HepG2 (cell line): ENCODE data around the gene RAB2B. TPM values are rescaled to one million over a fixed set of nuclear protein-coding genes. Genes with fewer than 3 reads are reported as not detected.

Source experiments
- ATM ChIP-seq: fragments of 450-650 bp; IDR thresholded peaks from 2 replicates; pipeline ENCODE4 v1.7.1; 2017; ENCODE audit warnings: mild to moderate bottlenecking, borderline replicate concordance
- BORCS8-MEF2B ChIP-seq: sonication (generic); formaldehyde crosslinking; IDR thresholded peaks from 2 replicates; pipeline ENCODE4 v1.8.0; 2022; ENCODE audit warnings: mild to moderate bottlenecking, missing genetic modification reagents
- CCDC6 ChIP-seq: sonication (generic); formaldehyde crosslinking; IDR thresholded peaks from 2 replicates; pipeline ENCODE4 v1.8.1; 2022; ENCODE audit warnings: mild to moderate bottlenecking, missing genetic modification reagents, moderate library complexity
- DRAP1 ChIP-seq: IDR thresholded peaks from 2 replicates; pipeline ENCODE4 v1.6.1; 2016; ENCODE audit warnings: missing genetic modification reagents, missing compliant biosample characterization
- HBP1 ChIP-seq: IDR thresholded peaks from 2 replicates; pipeline ENCODE4 v1.6.1; 2016; ENCODE audit warnings: low read depth, control low read depth
- IRF2 ChIP-seq: IDR thresholded peaks from 2 replicates; pipeline ENCODE4 v1.6.1; 2018; ENCODE audit warnings: missing genetic modification reagents, missing compliant biosample characterization
- JDP2 ChIP-seq: sonication (generic); formaldehyde crosslinking; IDR thresholded peaks from 2 replicates; pipeline ENCODE4 v1.8.1; 2022; ENCODE audit warnings: missing genetic modification reagents, borderline replicate concordance
- KLF15 ChIP-seq: sonication (generic); formaldehyde crosslinking; IDR thresholded peaks from 2 replicates; pipeline ENCODE4 v1.8.1; 2023; ENCODE audit warnings: borderline replicate concordance, mild to moderate bottlenecking, inconsistent platforms, missing genetic modification reagents, mixed read lengths
- MZF1 ChIP-seq: sonication (generic); formaldehyde crosslinking; IDR thresholded peaks from 2 replicates; pipeline ENCODE4 v1.8.1; 2023; ENCODE audit warnings: mild to moderate bottlenecking, missing genetic modification reagents, borderline replicate concordance
- NFIB ChIP-seq: sonication (generic); formaldehyde crosslinking; IDR thresholded peaks from 2 replicates; pipeline ENCODE4 v1.9.0; 2021; ENCODE audit warnings: missing genetic modification reagents, mild to moderate bottlenecking, borderline replicate concordance
- ONECUT2 ChIP-seq: sonication (generic); formaldehyde crosslinking; IDR thresholded peaks from 2 replicates; pipeline ENCODE4 v1.4.0; 2020; ENCODE audit warnings: missing genetic modification reagents
- PLSCR1 ChIP-seq: sonication (generic); formaldehyde crosslinking; IDR thresholded peaks from 2 replicates; pipeline ENCODE4 v1.5.0; 2020; ENCODE audit warnings: missing genetic modification reagents, mild to moderate bottlenecking, borderline replicate concordance
- PPARG ChIP-seq: conservative IDR thresholded peaks from 2 replicates; pipeline ENCODE4 v1.6.1; 2016; ENCODE audit warnings: missing biosample characterization, missing genetic modification reagents
- RFX3 ChIP-seq: IDR thresholded peaks from 2 replicates; pipeline ENCODE4 v1.6.1; 2016; ENCODE audit warnings: missing biosample characterization, missing genetic modification reagents
- RFXAP ChIP-seq: sonication (generic); formaldehyde crosslinking; IDR thresholded peaks from 2 replicates; pipeline ENCODE4 v1.4.0; 2020; ENCODE audit warnings: missing genetic modification reagents, borderline replicate concordance
- STAT5B ChIP-seq: sonication (generic); formaldehyde crosslinking; IDR thresholded peaks from 2 replicates; pipeline ENCODE4 v1.4.0; 2020; ENCODE audit warnings: missing genetic modification reagents
- TRIM24 ChIP-seq: sonication (generic); formaldehyde crosslinking; IDR thresholded peaks from 2 replicates; pipeline ENCODE4 v1.8.0; 2022; ENCODE audit warnings: mild to moderate bottlenecking, missing genetic modification reagents
- ZBTB1 ChIP-seq: sonication (generic); formaldehyde crosslinking; IDR thresholded peaks from 2 replicates; pipeline ENCODE4 v1.4.0; 2020; ENCODE audit warnings: missing genetic modification reagents, borderline replicate concordance
- ZBTB34 ChIP-seq: sonication (generic); formaldehyde crosslinking; IDR thresholded peaks from 2 replicates; pipeline ENCODE4 v1.8.0; 2022; ENCODE audit warnings: mild to moderate bottlenecking, missing genetic modification reagents
- ZMYM3 ChIP-seq: sonication (generic); formaldehyde crosslinking; IDR thresholded peaks from 2 replicates; pipeline ENCODE4 v1.5.1; 2020; ENCODE audit warnings: mild to moderate bottlenecking, missing genetic modification reagents
- ZNF460 ChIP-seq: sonication (generic); formaldehyde crosslinking; IDR thresholded peaks from 2 replicates; pipeline ENCODE4 v1.5.1; 2020; ENCODE audit warnings: missing genetic modification reagents, mild to moderate bottlenecking, borderline replicate concordance
- ZNF597 ChIP-seq: sonication (generic); formaldehyde crosslinking; IDR thresholded peaks from 2 replicates; pipeline ENCODE4 v1.5.0; 2020; ENCODE audit warnings: missing genetic modification reagents
- ZNF772 ChIP-seq: sonication (generic); formaldehyde crosslinking; IDR thresholded peaks from 2 replicates; pipeline ENCODE4 v1.5.0; 2020; ENCODE audit warnings: mild to moderate bottlenecking, missing genetic modification reagents
- ZNF879 ChIP-seq: sonication (generic); formaldehyde crosslinking; IDR thresholded peaks from 2 replicates; pipeline ENCODE4 v1.8.1; 2023; ENCODE audit warnings: missing genetic modification reagents
- polyA plus RNA-seq, 8 experiments: library from polyadenylated mRNA; depleted of rRNA in 3 of 8; stranded (reverse) in 7 of 8; unstranded in 1 of 8; fragments of >200 nt; fragmentation: Illumina TruSeq in 4 of 8; extraction: Trizol in 4 of 8; gene quantifications; 2 replicates each; pipeline versions ENCODE4 v1.2.1 to v1.2.3, GENCODE V29; 2011 to 2016; ENCODE audit warnings: low read depth in 4 of 8, missing spikeins in 1 of 8, mixed read lengths in 1 of 8; ENCODE audit not compliant: insufficient read depth in 1 of 8
- total RNA-seq, 5 experiments: library from RNA; depleted of rRNA; stranded (reverse); fragments of >200 nt; fragmentation: Illumina TruSeq; extraction: Trizol; gene quantifications; 2 replicates each; pipeline ENCODE4 v1.2.3, GENCODE V29; 2016; ENCODE audit warnings: low read depth in 1 of 5

Gene RAB2B
- total and polyA plus RNA-seq, 2 of the 13 experiments (the other 11 are each of a cell fraction or from before 2014, with no cell fraction given) = 36.0 to 60.6 TPM

- TF ChIP-seq ZNF597 (CRISPR knock-in tag) (no peak), ZNF772 (CRISPR knock-in tag) (peak; percentile 93), ZBTB1 (CRISPR knock-in tag) (no peak), TRIM24 (CRISPR knock-in tag) (no peak), KLF15 (CRISPR knock-in tag) (0 out of 2 replicates have a peak, but pooled peaks have one; percentile 34), IRF2 (CRISPR knock-in tag) (peak; percentile 98), ZMYM3 (no peak), RFXAP (CRISPR knock-in tag) (no peak; the same call in none of the 2 replicates), PLSCR1 (CRISPR knock-in tag) (no peak; the same call in 1 of the 2 replicates), RFX3 (CRISPR knock-in tag) (peak; percentile 48; the same call in 1 of the 2 replicates), ZNF879 (CRISPR knock-in tag) (0 out of 2 replicates have a peak, but pooled peaks have one; percentile 73), ZNF460 (no peak), NFIB (CRISPR knock-in tag) (no peak), PPARG (CRISPR knock-in tag) (peak; percentile 61; the same call in 1 of the 2 replicates), BORCS8-MEF2B (CRISPR knock-in tag) (peak; percentile 99), ZBTB34 (CRISPR knock-in tag) (0 out of 2 replicates have a peak, but pooled peaks have one; percentile 67), JDP2 (CRISPR knock-in tag) (no peak), STAT5B (CRISPR knock-in tag) (peak; percentile 91), CCDC6 (peak; percentile 84; the same call in 1 of the 2 replicates), MZF1 (CRISPR knock-in tag) (no peak), ONECUT2 (CRISPR knock-in tag) (0 out of 2 replicates have a peak, but pooled peaks have one; percentile 46), HBP1 (CRISPR knock-in tag) (peak; percentile 94), DRAP1 (CRISPR knock-in tag) (peak; percentile 97), ATM (no peak)
Observed at GRCh38 chr14:21510735-21511657, 34.2 kb upstream of the RAB2B start, which contains the start of gene METTL3 (continued).
